ENCODE measurements around the gene KDM4C.

The KDM4C gene

DNA sequence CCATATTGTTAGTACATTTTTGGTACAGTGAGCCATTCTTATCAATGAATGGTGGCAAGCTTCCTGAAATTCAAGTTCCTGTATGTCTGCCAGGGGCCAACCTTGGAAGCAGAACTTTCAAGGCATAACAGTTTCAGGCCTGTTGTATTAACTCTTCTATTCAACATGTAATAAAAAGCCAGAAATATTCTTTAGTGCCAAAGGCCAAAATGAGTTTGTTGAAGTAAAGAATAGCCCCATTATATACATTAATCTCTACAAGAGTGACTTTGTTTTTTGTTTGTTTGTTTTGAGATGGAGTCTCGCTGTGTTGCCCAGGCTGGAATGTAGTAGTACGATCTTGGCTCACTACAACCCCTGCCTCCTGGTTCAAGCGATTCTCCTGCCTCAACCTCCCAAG, 321.3 kb downstream of the KDM4C start:
- Histone ChIP-seq H3K36me3 (peaks cover 13% of the 10 kb centered on the region), H3K27me3 (no peaks in the 10 kb centered on the region), H3K9me3 (no peaks in the 10 kb centered on the region), H3K27ac (no peak overlapping the region), H3K4me3 (ENCODE audit: low read depth in 1 of 2, low read length in 1 of 2) (no peak overlapping the region), H3K4me1 (ENCODE audit: control insufficient read depth in 1 of 2, insufficient read depth in 1 of 2, low read depth in 1 of 2, low read length in 1 of 2) (peaks cover 10% of the 10 kb centered on the region in 2 experiments)
- TF ChIP-seq CTCF (IDR thresholded peaks at IDR 0.05), result no peak

DNA sequence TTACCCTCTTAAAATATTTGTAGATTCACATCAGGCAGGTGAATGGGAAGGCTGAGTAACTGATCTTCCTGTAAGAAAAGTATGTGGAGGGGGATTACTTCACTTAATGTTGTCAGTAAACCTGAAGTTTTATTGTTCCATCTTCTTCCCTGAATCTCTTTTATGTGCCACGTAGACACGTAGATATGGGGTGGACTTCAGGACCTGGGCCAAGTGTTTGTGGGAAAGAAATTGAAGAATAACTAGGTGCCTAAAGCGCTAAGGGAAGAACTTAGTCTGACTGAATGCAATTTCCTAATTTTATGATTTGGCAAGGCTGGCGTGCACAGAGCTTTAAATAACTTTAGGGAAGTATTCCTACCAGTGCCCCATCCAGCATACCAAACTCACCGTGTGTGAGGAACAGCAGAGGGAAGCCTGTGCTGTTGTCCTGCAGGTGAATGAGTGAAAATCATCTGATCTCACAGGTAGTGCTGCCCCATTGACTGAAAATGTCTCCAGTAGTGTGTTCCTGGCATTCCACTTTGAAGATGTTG, 323.4 kb downstream of the KDM4C start:
- H3K27ac ChIP-seq, result peak overlapping the region; percentile 57
- peaks cover 10% of the 10 kb centered on the region in 2 experiments for H3K4me1 ChIP-seq (ENCODE audit: control insufficient read depth in 1 of 2, insufficient read depth in 1 of 2, low read depth in 1 of 2, low read length in 1 of 2)
- H3K9me3 ChIP-seq, result no peaks in the 10 kb centered on the region
- TF ChIP-seq CTCF (IDR thresholded peaks at IDR 0.05), result no peak
- no peaks in the 10 kb centered on the region for H3K27me3 ChIP-seq
- peaks cover 13% of the 10 kb centered on the region for H3K36me3 ChIP-seq
- H3K4me3 ChIP-seq (ENCODE audit: low read depth in 1 of 2, low read length in 1 of 2), result no peak overlapping the region

DNA sequence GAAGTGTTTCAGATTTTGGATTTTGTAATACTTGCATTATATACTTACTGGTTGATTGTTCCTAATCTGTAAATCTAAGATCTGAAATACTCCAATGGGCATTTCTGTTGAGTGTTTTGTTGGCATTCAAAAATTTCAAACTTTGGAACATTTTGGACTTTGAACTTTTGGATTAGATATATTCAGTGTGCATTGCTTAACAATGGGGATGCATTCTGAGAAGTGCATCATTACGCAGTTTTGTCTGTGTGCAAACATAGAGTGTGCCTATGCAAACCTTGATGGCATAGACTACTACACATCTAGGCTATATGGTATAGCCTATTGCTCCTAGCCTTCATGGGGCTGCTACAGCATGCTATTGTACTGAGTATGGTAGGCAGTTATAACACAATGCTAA, 325.4 kb downstream of the KDM4C start:
- no peaks in the 10 kb centered on the region for H3K9me3 ChIP-seq
- no peak overlapping the region for H3K27ac ChIP-seq
- no peak overlapping the region for H3K4me3 ChIP-seq (ENCODE audit: low read depth in 1 of 2, low read length in 1 of 2)
- H3K4me1 ChIP-seq (ENCODE audit: control insufficient read depth in 1 of 2, insufficient read depth in 1 of 2, low read depth in 1 of 2, low read length in 1 of 2), result peaks cover 10 to 11% of the 10 kb centered on the region in 2 experiments
- TF ChIP-seq CTCF (IDR thresholded peaks at IDR 0.05), result no peak
- peaks cover 7% of the 10 kb centered on the region for H3K36me3 ChIP-seq
- H3K27me3 ChIP-seq, result no peaks in the 10 kb centered on the region

DNA sequence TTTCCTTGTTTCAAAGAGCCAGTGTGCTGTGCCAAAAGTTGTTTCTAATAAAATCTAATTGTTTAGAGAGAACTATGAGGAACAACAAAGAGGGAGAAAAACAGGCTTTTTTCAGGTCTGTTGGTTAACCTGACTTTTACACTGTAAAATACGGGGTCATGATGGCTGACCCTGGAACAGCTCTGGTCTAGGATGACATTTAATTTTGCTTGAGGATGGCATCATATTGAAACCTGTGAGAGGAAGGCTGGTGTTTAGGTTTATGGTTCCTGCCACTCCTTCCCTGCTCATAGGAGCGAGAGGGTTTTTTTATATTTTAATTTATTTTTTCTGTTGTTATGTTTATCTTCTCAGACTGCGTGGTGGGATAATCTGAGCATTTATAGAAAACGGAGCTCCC, 327.6 kb downstream of the KDM4C start:
- TF ChIP-seq CTCF (IDR thresholded peaks at IDR 0.05), result no peak
- Histone ChIP-seq H3K27ac (no peak overlapping the region), H3K27me3 (no peaks in the 10 kb centered on the region), H3K4me3 (ENCODE audit: low read depth in 1 of 2, low read length in 1 of 2) (no peak overlapping the region), H3K4me1 (ENCODE audit: control insufficient read depth in 1 of 2, insufficient read depth in 1 of 2, low read depth in 1 of 2, low read length in 1 of 2) (peaks cover 16% of the 10 kb centered on the region in 2 experiments), H3K36me3 (peaks cover 7% of the 10 kb centered on the region), H3K9me3 (no peaks in the 10 kb centered on the region)

- H3K36me3 ChIP-seq, result peaks cover 7% of the 10 kb centered on the region
- no peak for TF ChIP-seq CTCF (IDR thresholded peaks at IDR 0.05)
- peaks cover 8% of the 10 kb centered on the region in 2 experiments for H3K4me1 ChIP-seq (ENCODE audit: control insufficient read depth in 1 of 2, insufficient read depth in 1 of 2, low read depth in 1 of 2, low read length in 1 of 2)
- no peaks in the 10 kb centered on the region for H3K27me3 ChIP-seq
- no peak overlapping the region for H3K4me3 ChIP-seq (ENCODE audit: low read depth in 1 of 2, low read length in 1 of 2)
- H3K27ac ChIP-seq, result no peak overlapping the region
- no peaks in the 10 kb centered on the region for H3K9me3 ChIP-seq
Observed at GRCh38 chr9:7086389-7086788, 328.6 kb downstream of the KDM4C start.

- Histone ChIP-seq H3K36me3 (peaks cover 7% of the 10 kb centered on the region), H3K27ac (no peak overlapping the region), H3K27me3 (no peaks in the 10 kb centered on the region), H3K4me3 (ENCODE audit: low read depth in 1 of 2, low read length in 1 of 2) (no peak overlapping the region), H3K4me1 (ENCODE audit: control insufficient read depth in 1 of 2, insufficient read depth in 1 of 2, low read depth in 1 of 2, low read length in 1 of 2) (peaks cover 6% of the 10 kb centered on the region in 2 experiments), H3K9me3 (no peaks in the 10 kb centered on the region)
- TF ChIP-seq CTCF (IDR thresholded peaks at IDR 0.05), result no peak
Observed at GRCh38 chr9:7088611-7089010, 330.8 kb downstream of the KDM4C start.
